SJCRH30 (cell line): ENCODE measurements around the gene C6orf89. TPM values are rescaled to one million over a fixed set of nuclear protein-coding genes. Genes with fewer than 3 reads are reported as not detected.

Experiments used
- DNase-seq, 2 experiments: peaks; one replicate each; pipeline ENCODE4 v3.0.0-alpha.2; 2015 to 2020
- H3K27ac ChIP-seq: fragments of 250-450 bp; sonication (Bioruptor Pico); 2 replicates; pipeline ENCODE4 v1.5.1; 2020; ENCODE audit warnings: mild to moderate bottlenecking, moderate library complexity
- H3K27me3 ChIP-seq: fragments of 250-450 bp; sonication (Bioruptor Pico); 2 replicates; pipeline ENCODE4 v1.5.1; 2020; ENCODE audit warnings: mild to moderate bottlenecking, moderate library complexity
- H3K36me3 ChIP-seq: fragments of 250-450 bp; sonication (Bioruptor Pico); 2 replicates; pipeline ENCODE4 v1.5.1; 2020; ENCODE audit warnings: mild to moderate bottlenecking, moderate library complexity
- H3K4me1 ChIP-seq: fragments of 250-450 bp; sonication (Bioruptor Pico); 2 replicates; pipeline ENCODE4 v1.5.1; 2020; ENCODE audit warnings: mild to moderate bottlenecking, moderate library complexity
- H3K4me3 ChIP-seq: fragments of 250-450 bp; sonication (Bioruptor Pico); 2 replicates; pipeline ENCODE4 v1.5.1; 2020; ENCODE audit warnings: mild to moderate bottlenecking, moderate library complexity
- H3K9me3 ChIP-seq: fragments of 250-450 bp; sonication (Bioruptor Pico); replicated peaks from 2 replicates; pipeline ENCODE4 v1.5.1; 2020; ENCODE audit warnings: mild to moderate bottlenecking, moderate library complexity
- total RNA-seq: library from RNA; depleted of rRNA; stranded (reverse); fragments of >200 nt; shearing (Covaris generic); gene quantifications from 2 replicates; pipeline ENCODE4 v1.2.3, GENCODE V29; 2014

The C6orf89 gene
- total RNA-seq, 1 experiment from 2014 or later = 17.0 TPM

DNA sequence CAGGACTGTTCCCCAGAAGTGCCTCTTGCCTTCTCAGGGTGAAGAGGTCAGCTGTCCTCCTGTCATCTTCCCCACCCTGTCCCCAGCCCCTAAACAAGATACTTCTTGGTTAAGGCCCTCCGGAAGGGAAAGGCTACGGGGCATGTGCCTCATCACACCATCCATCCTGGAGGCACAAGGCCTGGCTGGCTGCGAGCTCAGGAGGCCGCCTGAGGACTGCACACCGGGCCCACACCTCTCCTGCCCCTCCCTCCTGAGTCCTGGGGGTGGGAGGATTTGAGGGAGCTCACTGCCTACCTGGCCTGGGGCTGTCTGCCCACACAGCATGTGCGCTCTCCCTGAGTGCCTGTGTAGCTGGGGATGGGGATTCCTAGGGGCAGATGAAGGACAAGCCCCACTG lies 78.6 kb downstream of the C6orf89 start:
- Histone ChIP-seq H3K36me3 (peaks cover 11% of the 10 kb centered on the region), H3K4me1 (peaks cover 9% of the 10 kb centered on the region; the same call in 1 of the 2 replicates), H3K4me3 (no peak overlapping the region), H3K27ac (no peak overlapping the region), H3K9me3 (no peaks in the 10 kb centered on the region), H3K27me3 (no peaks in the 10 kb centered on the region)
- DNase-seq = no peak

GRCh38 chr6:36964908-36965307 lies 79.2 kb downstream of the C6orf89 start:
- no peaks in the 10 kb centered on the region for H3K9me3 ChIP-seq
- no peak overlapping the region for H3K4me3 ChIP-seq
- peaks cover 9% of the 10 kb centered on the region; the same call in 1 of the 2 replicates for H3K4me1 ChIP-seq
- no peak for DNase-seq
- no peak overlapping the region for H3K27ac ChIP-seq
- no peaks in the 10 kb centered on the region for H3K27me3 ChIP-seq
- H3K36me3 ChIP-seq = peaks cover 14% of the 10 kb centered on the region

DNA sequence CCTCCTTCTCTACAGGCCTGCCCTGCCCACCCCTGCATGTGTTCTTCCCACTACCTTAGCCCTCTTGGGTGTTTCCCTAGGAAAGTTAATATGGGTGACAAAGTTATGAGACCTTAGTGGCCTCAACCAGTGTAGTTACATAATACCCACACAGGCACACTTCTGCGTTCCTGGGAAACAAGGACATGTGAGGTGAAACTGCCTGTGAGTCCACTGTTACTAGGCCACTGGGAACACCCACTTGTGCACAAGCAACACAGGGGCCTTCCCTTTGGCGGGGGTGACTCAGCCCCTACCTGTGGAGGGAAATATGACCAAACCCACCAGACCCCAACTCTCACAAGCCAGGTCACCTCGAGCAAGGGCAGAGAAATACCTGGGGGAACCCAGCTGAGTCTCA lies 81.5 kb downstream of the C6orf89 start:
- H3K4me1 ChIP-seq = peaks cover 9% of the 10 kb centered on the region; the same call in 1 of the 2 replicates
- peaks cover 31% of the 10 kb centered on the region for H3K36me3 ChIP-seq
- H3K9me3 ChIP-seq = no peaks in the 10 kb centered on the region
- no peak overlapping the region for H3K27ac ChIP-seq
- no peaks in the 10 kb centered on the region for H3K27me3 ChIP-seq
- no peak overlapping the region for H3K4me3 ChIP-seq
- DNase-seq = no peak

GRCh38 chr6:36967757-36968156 lies 82.0 kb downstream of the C6orf89 start:
- H3K36me3 ChIP-seq = peaks cover 35% of the 10 kb centered on the region
- no peak for DNase-seq

GRCh38 chr6:36968266-36968977 lies 82.7 kb downstream of the C6orf89 start:
- Histone ChIP-seq H3K27ac (no peak overlapping the region), H3K36me3 (peaks cover 42% of the 10 kb centered on the region), H3K4me3 (no peak overlapping the region), H3K9me3 (no peaks in the 10 kb centered on the region), H3K27me3 (no peaks in the 10 kb centered on the region), H3K4me1 (peaks cover 7% of the 10 kb centered on the region; the same call in 1 of the 2 replicates)
- no peak for DNase-seq

More at GRCh38 chr6:36967757-36968156, 82.0 kb downstream of the C6orf89 start:
- Histone ChIP-seq H3K27me3 (no peaks in the 10 kb centered on the region), H3K27ac (no peak overlapping the region), H3K9me3 (no peaks in the 10 kb centered on the region), H3K4me3 (no peak overlapping the region), H3K4me1 (peaks cover 9% of the 10 kb centered on the region; the same call in 1 of the 2 replicates)

DNA sequence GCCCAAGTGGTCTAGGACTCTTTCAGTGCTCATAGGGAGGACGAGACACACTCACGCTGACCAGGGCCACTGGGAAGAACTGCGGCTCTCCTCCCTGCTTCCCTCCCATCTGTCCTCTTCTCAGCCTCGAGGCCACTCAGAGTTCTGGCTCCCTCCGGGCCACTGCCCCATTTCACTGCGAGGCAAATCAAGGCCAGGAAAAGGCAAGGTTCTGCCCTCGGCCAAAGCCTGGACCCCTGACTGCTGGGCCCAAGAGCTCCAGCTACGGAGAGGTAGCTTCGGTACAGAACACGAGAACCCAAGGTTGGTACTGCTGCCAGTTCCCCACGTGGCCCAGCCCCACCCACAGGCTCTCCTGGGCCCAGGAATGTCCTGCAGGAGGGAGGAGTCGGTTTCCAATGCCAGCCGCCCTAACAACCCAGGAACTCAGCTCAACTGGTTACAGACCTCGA lies 83.5 kb downstream of the C6orf89 start:
- Histone ChIP-seq H3K27me3 (no peaks in the 10 kb centered on the region), H3K27ac (no peak overlapping the region), H3K4me3 (no peak overlapping the region), H3K9me3 (no peaks in the 10 kb centered on the region), H3K4me1 (peaks cover under 1% of the 10 kb centered on the region), H3K36me3 (peaks cover 50% of the 10 kb centered on the region)
- no peak for DNase-seq

- Histone ChIP-seq H3K27ac (no peak overlapping the region), H3K4me3 (no peak overlapping the region)
Observed at GRCh38 chr6:36969988-36970891, 84.5 kb downstream of the C6orf89 start.

GRCh38 chr6:36970892-36971842 lies 85.4 kb downstream of the C6orf89 start:
- H3K4me3 ChIP-seq = no peak overlapping the region
- no peaks in the 10 kb centered on the region for H3K9me3 ChIP-seq
- no peak overlapping the region for H3K27ac ChIP-seq
- peaks cover 67% of the 10 kb centered on the region for H3K36me3 ChIP-seq
- no peak for DNase-seq
- no peaks in the 10 kb centered on the region for H3K27me3 ChIP-seq
- H3K4me1 ChIP-seq = peaks cover 7% of the 10 kb centered on the region; the same call in 1 of the 2 replicates

More at GRCh38 chr6:36969988-36970891, 84.5 kb downstream of the C6orf89 start:
- peaks cover 7% of the 10 kb centered on the region; the same call in 1 of the 2 replicates for H3K4me1 ChIP-seq
- H3K27me3 ChIP-seq = no peaks in the 10 kb centered on the region
- peaks cover 60% of the 10 kb centered on the region for H3K36me3 ChIP-seq
- H3K9me3 ChIP-seq = no peaks in the 10 kb centered on the region
- DNase-seq = no peak

- H3K27ac ChIP-seq = no peak overlapping the region
- H3K4me3 ChIP-seq = no peak overlapping the region
- peaks cover 7% of the 10 kb centered on the region; the same call in 1 of the 2 replicates for H3K4me1 ChIP-seq
- H3K36me3 ChIP-seq = peaks cover 75% of the 10 kb centered on the region
- no peaks in the 10 kb centered on the region for H3K27me3 ChIP-seq
- no peak for DNase-seq
- H3K9me3 ChIP-seq = no peaks in the 10 kb centered on the region
Observed at GRCh38 chr6:36971921-36972673, 86.3 kb downstream of the C6orf89 start.

- Histone ChIP-seq H3K9me3 (no peaks in the 10 kb centered on the region), H3K4me3 (no peak overlapping the region), H3K27me3 (no peaks in the 10 kb centered on the region), H3K36me3 (peaks cover 72% of the 10 kb centered on the region), H3K27ac (no peak overlapping the region), H3K4me1 (peaks cover 7% of the 10 kb centered on the region; the same call in 1 of the 2 replicates)
- no peak for DNase-seq
Observed at GRCh38 chr6:36973190-36973589, 87.4 kb downstream of the C6orf89 start.

DNA sequence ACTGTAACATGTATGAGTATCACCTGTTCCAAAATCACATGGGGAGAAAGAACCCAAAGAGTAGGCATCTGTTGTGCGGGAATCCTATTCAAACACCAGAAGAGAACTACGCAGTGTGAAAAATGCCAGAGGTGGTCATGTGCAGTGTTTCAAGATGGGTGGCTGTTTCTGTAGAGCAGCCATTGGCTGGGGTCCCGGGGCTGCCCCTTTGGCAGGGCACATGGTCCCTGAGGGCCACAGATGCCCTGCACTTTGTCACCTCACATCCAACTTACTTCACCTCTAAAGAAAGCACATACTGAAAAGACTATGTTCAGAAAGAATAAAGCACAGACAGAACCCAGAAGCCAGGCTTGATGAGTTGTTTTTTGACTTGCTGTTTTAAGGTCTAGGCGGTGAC lies 87.9 kb downstream of the C6orf89 start:
- no peak for DNase-seq
- H3K9me3 ChIP-seq = no peaks in the 10 kb centered on the region
- no peak overlapping the region for H3K4me3 ChIP-seq
- H3K36me3 ChIP-seq = peaks cover 70% of the 10 kb centered on the region
- peaks cover 7% of the 10 kb centered on the region; the same call in 1 of the 2 replicates for H3K4me1 ChIP-seq
- H3K27me3 ChIP-seq = no peaks in the 10 kb centered on the region
- no peak overlapping the region for H3K27ac ChIP-seq

DNA sequence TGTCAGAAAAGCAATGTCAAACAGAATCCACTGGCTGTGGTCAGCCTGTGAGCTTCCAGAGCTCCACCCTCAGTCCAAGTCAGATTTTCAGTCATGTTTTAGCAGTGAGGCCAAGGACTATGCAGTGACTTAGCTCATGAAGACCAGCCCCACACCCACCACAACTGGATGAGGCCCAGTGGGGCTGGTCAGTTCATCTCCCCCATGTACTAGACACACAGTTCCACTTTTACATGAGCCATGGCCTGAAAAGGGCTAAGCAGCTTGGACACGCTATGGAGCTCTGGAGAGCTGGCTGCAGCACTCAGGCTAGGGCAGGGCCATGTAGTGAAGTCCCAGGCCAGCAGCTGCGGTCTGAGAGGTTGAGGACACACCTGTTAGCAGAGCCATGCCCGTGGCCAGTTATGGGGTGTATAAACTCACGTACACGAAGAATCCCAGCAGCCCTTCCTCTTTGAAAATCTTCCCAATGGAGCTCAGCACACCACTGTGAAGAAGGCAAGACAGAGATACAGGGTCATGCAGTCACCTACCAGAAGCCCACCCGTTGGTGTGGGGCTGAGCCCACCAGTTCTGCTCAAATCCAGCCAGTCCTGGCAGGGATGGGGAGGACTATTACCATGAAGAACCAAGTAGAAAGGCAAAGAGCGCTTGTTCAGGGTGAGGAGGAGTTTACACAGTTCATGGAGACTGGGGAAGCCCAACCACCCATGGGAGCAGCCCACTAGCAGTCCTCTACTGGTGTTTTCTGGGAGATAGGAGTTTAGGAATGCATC lies 89.7 kb downstream of the C6orf89 start:
- Histone ChIP-seq H3K36me3 (peaks cover 63% of the 10 kb centered on the region), H3K27me3 (no peaks in the 10 kb centered on the region), H3K4me3 (no peak overlapping the region), H3K9me3 (no peaks in the 10 kb centered on the region), H3K4me1 (peaks cover 7% of the 10 kb centered on the region; the same call in 1 of the 2 replicates), H3K27ac (no peak overlapping the region)
- no peak for DNase-seq

DNA sequence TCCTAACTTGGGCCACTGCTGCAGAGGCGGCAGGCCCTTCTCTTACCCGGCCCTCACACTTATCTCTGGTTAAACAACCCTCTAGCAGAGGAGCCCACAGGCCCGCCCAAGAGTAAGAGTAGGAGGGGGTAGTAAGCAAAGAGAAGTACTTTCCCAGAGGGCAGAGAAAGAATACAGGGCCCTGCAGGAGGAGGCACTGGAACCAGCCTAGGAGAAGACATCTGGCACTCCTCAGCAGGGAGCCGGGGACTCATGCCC lies 90.2 kb downstream of the C6orf89 start:
- Histone ChIP-seq H3K36me3 (peaks cover 60% of the 10 kb centered on the region), H3K27ac (no peak overlapping the region), H3K4me1 (peaks cover 7% of the 10 kb centered on the region; the same call in 1 of the 2 replicates)

More for the DNA sequence above, 90.2 kb downstream of the C6orf89 start:
- no peak for DNase-seq
- Histone ChIP-seq H3K4me3 (no peak overlapping the region), H3K9me3 (no peaks in the 10 kb centered on the region), H3K27me3 (no peaks in the 10 kb centered on the region)
